GM18867 (cell line): Measurements from ENCODE around the gene GRIA1.
"Not testable (repeated sequence)": the region's sequence is repeated elsewhere in the genome, so short reads cannot be mapped to it uniquely, and the experiment has no call there.

ENCODE experiments used
- ATAC-seq: cut with Tn5 transposase; IDR thresholded peaks from one replicate; pipeline ENCODE4 v1.9.1; 2021; ENCODE audit warnings: mild to moderate bottlenecking, moderate library complexity; ENCODE audit not compliant: unreplicated experiment

The GRIA1 gene

DNA sequence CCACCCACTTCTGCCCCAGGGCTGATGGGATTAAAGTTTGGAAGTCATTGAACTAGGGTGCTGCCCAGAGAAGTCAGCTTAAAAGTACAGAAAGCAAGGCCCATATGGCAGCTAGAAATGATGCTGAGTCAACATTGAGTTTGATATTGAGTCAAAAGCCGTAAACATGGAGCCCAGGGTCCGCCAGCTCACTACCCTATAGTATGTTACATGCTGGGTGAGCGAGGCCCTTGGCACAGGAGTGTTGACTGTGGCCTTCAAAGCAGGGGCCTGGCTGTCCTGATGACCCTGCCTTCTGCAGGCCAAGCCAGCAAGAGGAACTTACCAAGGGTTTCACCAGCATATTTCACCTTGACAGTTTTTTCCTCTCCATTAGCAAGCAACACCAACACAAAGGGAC is 222.5 kb downstream of the GRIA1 start:
- no peak for ATAC-seq

DNA sequence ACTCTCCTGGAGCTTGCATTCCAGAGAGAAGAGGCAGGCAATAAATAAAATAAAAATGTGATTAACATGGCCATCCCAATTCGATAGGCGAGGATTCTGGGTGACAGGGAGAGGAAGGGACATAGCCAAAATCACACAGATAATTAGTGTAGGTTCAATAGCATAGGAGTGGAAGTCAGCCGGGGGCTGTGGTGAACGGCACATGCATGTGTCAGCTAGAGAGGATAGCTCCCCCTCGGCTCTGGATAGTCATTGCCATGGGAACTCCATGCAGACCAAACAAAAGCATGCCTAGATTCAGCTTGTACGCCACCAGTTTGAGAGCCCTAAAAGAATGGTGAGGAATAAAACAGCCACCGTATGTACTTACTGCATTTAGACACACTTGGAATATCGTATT is 223.5 kb downstream of the GRIA1 start:
- no peak for ATAC-seq

GRCh38 chr5:153714798-153715197 is 224.3 kb downstream of the GRIA1 start:
- no peak for ATAC-seq

- ATAC-seq: no peak
Measured at GRCh38 chr5:153717287-153717686, 226.8 kb downstream of the GRIA1 start.

DNA sequence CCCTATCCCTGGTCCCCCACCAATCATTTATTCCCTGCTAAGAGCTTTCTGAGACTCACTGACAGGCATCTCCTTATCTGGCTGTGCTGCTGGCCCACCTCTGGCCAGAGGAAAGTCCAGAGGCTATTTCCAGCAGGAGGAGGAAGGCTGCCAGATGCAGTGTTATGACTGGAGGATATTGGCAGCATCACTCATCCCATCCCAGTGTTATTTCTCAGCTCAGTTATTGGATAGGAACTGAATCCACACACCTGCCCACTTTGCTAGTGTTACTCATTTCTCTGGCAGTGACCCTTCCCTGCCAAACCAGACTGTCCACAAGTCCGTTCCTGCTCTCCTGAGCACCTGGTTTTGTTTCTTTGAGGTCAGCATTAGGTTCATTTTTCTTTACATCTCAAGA is 228.2 kb downstream of the GRIA1 start:
- ATAC-seq: no peak

DNA sequence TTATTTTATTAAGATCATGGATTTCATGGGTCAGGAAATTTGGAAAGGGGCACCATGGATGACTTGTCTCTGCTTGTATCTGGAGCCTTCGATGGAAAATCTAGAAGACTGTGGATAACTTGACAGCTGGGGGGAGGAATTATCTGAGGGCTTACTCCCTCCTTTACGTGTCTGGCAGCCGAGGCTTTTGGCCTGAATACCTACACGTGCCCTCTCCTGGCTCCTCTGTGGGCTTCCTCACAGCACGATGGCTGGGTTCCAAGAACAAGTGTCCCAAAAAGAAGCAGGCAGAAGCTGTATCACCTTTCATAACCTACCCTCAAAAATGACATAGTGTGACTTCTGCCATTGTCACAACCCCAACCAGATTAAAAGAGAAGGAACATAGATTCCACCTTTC is 228.9 kb downstream of the GRIA1 start:
- no peak for ATAC-seq

DNA sequence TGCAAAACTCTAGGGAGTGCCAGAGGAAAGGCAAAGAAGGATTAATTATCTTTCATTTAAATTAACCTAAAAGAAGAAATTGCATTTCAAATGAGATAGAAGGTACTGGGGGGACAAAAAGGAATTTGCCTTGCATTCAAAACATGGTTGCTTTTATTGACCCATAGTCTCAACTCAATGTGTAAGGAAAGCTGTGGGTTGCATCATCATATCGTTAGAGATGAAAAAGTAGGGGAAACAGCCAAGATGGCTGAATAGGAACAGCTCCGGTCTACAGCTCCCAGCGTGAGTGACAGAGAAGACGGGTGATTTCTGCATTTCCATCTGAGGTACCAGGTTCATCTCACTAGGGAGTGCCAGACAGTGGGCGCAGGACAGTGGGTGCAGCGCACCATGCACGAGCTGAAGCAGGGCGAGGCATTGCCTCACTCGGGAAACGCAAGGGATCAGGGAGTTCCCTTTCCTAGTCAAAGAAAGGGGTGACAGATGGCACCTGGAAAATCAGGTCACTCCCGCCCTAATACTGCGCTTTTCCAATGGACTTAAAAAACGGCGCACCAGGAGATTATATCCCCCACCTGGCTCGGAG is 232.6 kb downstream of the GRIA1 start:
- not testable (repeated sequence) for ATAC-seq

GRCh38 chr5:153742060-153742459 is 251.6 kb downstream of the GRIA1 start:
- no peak for ATAC-seq

DNA sequence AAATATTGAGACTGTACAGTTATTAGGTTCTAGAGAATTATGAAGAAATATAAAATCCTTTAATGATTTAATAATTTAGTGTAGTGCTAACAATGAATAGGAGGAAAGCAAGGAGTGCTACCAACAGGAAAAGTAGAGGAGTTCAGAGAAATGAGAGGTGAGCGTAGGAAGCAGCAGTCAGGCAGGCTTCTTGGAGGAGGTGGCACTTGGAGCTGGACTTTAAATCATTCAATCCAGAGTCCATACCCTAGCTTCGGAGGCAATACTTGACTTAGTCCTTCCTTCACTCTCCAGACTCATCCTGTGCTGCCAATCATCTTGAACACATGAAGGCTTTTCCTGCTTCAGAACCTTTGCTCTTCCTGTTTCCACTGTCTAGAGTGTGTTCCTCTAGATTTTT is 254.3 kb downstream of the GRIA1 start:
- no peak for ATAC-seq

GRCh38 chr5:153745778-153746395 is 255.4 kb downstream of the GRIA1 start:
- no peak for ATAC-seq

DNA sequence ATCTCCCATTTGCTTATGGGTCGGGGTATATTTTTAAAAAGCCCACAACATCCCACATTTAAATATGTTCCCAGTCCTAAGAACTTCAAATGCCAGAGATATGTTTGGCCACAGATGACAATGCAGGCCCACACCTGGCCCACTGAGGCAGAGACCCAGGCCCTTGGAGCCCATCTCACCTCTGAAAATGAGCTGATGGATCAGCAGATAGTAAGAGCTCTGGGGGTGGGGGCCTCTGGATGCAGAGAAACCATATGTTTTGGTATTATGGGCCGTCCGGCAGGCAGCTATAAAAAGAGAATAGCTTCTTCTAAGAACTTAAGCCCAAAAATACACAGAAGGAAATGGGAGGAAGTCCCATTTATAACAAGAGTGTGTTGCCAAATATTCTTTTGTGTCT is 256.0 kb downstream of the GRIA1 start:
- no peak for ATAC-seq

- ATAC-seq: no peak
Measured at GRCh38 chr5:153748823-153749222, 258.4 kb downstream of the GRIA1 start.

- no peak for ATAC-seq
Measured at GRCh38 chr5:153749960-153750359, 259.5 kb downstream of the GRIA1 start.

DNA sequence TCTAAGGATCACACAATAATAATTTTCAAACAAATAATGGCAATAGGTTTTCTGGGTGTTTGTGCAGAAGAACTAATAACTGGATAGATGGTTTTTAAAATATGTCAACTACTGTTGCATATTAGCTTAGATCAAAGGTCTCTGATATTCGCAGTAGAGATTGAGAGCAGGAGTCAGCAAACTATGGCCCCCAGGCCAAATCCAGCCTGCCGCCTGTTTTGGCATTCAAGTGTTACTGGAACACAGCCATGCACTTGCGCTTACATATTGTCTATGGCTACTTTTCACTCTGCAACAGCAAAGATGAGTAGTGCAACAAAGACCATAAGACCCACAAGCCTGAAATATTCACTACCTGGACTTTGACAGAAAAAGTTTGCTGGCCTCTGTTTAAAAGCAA is 260.8 kb downstream of the GRIA1 start:
- ATAC-seq: no peak

DNA sequence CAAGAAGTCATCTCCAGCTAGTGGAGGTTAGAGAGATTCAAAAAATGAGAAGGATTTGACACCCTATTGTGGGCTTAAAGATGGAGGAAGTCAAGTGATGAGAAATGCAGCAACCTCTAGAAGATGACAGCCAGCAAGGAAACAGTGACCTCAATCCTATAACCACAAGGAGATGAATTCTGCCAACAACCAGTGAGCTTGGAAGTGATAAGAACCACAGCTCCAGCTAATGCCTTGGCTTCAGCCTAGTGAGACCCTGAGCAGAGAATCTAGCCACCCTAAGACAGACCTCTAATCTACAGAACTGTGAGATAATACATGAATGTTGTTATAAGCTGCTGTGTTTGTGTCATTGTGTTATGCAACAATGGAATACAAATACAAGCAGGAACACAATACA is 262.4 kb downstream of the GRIA1 start:
- no peak for ATAC-seq

- no peak for ATAC-seq
Measured at GRCh38 chr5:153753645-153754432, 263.4 kb downstream of the GRIA1 start.

GRCh38 chr5:153755913-153756500 is 265.5 kb downstream of the GRIA1 start:
- no peak for ATAC-seq

- no peak for ATAC-seq
Measured at GRCh38 chr5:153756540-153756939, 266.1 kb downstream of the GRIA1 start.

DNA sequence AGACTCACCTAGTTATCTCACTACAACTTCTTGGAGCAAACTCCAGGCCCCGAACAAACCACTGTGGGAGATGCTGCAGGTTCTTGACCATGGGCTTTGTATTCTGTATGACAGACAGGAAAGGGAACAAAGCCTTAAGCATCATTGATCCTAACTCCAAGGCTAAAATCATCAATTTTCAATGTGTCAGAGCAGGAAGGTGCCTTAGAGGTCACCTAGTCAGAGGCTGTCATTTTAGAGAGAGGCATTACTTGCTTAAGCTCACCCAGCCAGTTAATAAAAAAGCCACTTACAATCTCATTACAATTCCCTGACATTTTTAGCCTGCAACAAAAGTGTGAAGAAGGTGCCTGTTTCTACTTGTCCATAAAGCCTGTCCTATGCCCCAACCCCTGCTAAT is 275.5 kb downstream of the GRIA1 start:
- no peak for ATAC-seq

GRCh38 chr5:153767221-153768188 is 277.0 kb downstream of the GRIA1 start:
- no peak for ATAC-seq

- ATAC-seq: no peak
Measured at GRCh38 chr5:153770066-153770465, 279.6 kb downstream of the GRIA1 start.
